Panc1 (cell line): Measurements from ENCODE around the gene FOXP4. TPM values are rescaled to one million over a fixed set of nuclear protein-coding genes. Genes with fewer than 3 reads are reported as not detected.

Experiments used
- ATAC-seq: fragments of 200-7000 bp; cut with Tn5 transposase; 2 replicates; pipeline ENCODE4 v1.9.1; 2020; ENCODE audit warnings: mild to moderate bottlenecking, moderate library complexity
- BruUV-seq: library from RNA; stranded (reverse); fragments of 400-500 nt; replicated peaks from 2 replicates; lab custom pipeline; 2021; lab: Mats Ljungman, UMichigan
- CTCF ChIA-PET: fragments of 300-600 bp; sonication (Branson Sonifier 250); formaldehyde crosslinking; loops from one replicate; lab custom pipeline; 2022; ENCODE audit warnings: antibody characterized with exemption; lab: Charles Lee
- POLR2A ChIA-PET: fragments of 300-600 bp; sonication (Branson Sonifier 250); formaldehyde crosslinking; loops from one replicate; lab custom pipeline; 2022; ENCODE audit warnings: antibody characterized with exemption; lab: Charles Lee
- DNase-seq: peaks from one replicate; pipeline ENCODE4 v3.0.0-alpha.2; 2010; ENCODE audit warnings: low read depth, low spot score
- H3K27ac ChIP-seq: 2 replicates; pipeline ENCODE4 v1.5.1; 2011; ENCODE audit warnings: mild to moderate bottlenecking, low read length, inconsistent platforms
- H3K27me3 ChIP-seq: fragments of 200-500 bp; sonication (Bioruptor generic); 2 replicates; pipeline ENCODE4 v1.6.0; 2014; ENCODE audit warnings: low read length, inconsistent platforms; ENCODE audit not compliant: control insufficient read depth, insufficient read depth
- H3K36me3 ChIP-seq: fragments of 200-500 bp; sonication (Bioruptor generic); 2 replicates; pipeline ENCODE4 v1.5.1; 2014; ENCODE audit warnings: inconsistent platforms, mild to moderate bottlenecking, low read length, moderate library complexity; ENCODE audit not compliant: control insufficient read depth, insufficient read depth
- H3K4me1 ChIP-seq: 2 replicates; pipeline ENCODE4 v1.5.1; 2011; ENCODE audit warnings: inconsistent platforms, mild to moderate bottlenecking, low read length, moderate library complexity; ENCODE audit not compliant: control insufficient read depth, insufficient read depth
- H3K4me3 ChIP-seq, 2 experiments: 2 replicates each; pipeline ENCODE4 v1.5.1; 2011 to 2012; ENCODE audit warnings: low read depth in 2 of 2, low read length in 2 of 2, mild to moderate bottlenecking in 2 of 2, inconsistent platforms in 1 of 2, moderate library complexity in 1 of 2
- H3K9me3 ChIP-seq: fragments of 200-500 bp; sonication (Bioruptor generic); 2 replicates; pipeline ENCODE4 v1.5.1; 2014; ENCODE audit warnings: low read depth, mild to moderate bottlenecking, inconsistent platforms, low read length, moderate library complexity; ENCODE audit not compliant: control insufficient read depth, insufficient read depth
- CTCF ChIP-seq: fragments of 450-650 bp; IDR thresholded peaks from 2 replicates; pipeline ENCODE4 v1.5.1; 2017; ENCODE audit warnings: mild to moderate bottlenecking
- POLR2AphosphoS5 ChIP-seq: IDR thresholded peaks from 2 replicates; pipeline ENCODE4 v1.6.1; 2012; ENCODE audit warnings: mild to moderate bottlenecking, low read depth, low read length, moderate library complexity
- REST ChIP-seq, 2 experiments: IDR thresholded peaks; 2 replicates each; pipeline ENCODE4 v1.6.1; 2011 to 2012; ENCODE audit warnings: low read depth in 2 of 2, control low read depth in 1 of 2, low read length in 1 of 2, mild to moderate bottlenecking in 1 of 2, moderate library complexity in 1 of 2; ENCODE audit not compliant: insufficient read depth in 1 of 2
- SIN3A ChIP-seq: IDR thresholded peaks from 2 replicates; pipeline ENCODE4 v1.6.1; 2012; ENCODE audit warnings: low read depth, mild to moderate bottlenecking, low read length, moderate library complexity, borderline replicate concordance; ENCODE audit not compliant: insufficient read depth
- TCF7L2 ChIP-seq: IDR thresholded peaks from 2 replicates; pipeline ENCODE4 v1.6.1; 2011; ENCODE audit warnings: mild to moderate bottlenecking, low read depth, low read length, inconsistent platforms
- in situ Hi-C: cut with HindIII; loops from 2 replicates; pipeline ENCODE4 v1.10.0; 2016; ENCODE audit warnings: low sequenced_read_pairs, low pct_unique_long_range_greater_than_20kb
- intact Hi-C: fragments of 100-400 bp; cut with micrococcal nuclease; formaldehyde crosslinking; loops from one replicate; pipeline ENCODE4 v1.10.0; 2022; ENCODE audit not compliant: unreplicated experiment
- total RNA-seq: library from RNA; stranded (reverse); gene quantifications from one replicate; pipeline ENCODE4 v1.2.1, GENCODE V29; 2021; ENCODE audit not compliant: unreplicated experiment

FOXP4 gene
- total RNA-seq, 1 experiment from 2014 or later, result 30.4 TPM

DNA sequence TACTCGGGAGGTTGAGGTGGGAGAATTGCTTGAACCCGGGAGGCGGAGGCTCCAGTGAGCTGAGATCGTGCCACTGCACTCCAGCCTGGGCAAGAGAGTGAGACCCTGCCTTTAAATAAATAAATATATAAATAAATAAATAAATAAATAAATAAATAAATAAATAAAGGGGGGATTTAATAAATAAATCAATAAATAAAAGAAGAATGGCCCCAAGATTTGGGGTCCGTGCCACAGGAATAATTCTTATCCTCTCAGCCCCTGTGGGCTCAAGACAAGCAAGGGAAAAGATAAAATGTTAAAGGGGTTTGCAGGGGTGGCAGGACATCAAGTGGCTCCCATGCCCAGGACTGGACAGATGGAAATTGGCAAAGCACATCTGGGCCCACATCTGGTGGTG lies 60.9 kb downstream of the FOXP4 start:
- TF ChIP-seq TCF7L2 (no peak), POLR2AphosphoS5 (no peak), CTCF (no peak)
- DNase-seq (no peak), ATAC-seq (no peak)
- no TSS peak for BruUV-seq
- H3K4me3 ChIP-seq, result no peak overlapping the region
- H3K27ac ChIP-seq, result no peak overlapping the region
- ChIA-PET POLR2A (no interaction called here), CTCF (no interaction called here)
- in situ Hi-C loops (no loop called here), intact Hi-C loops (no loop called here)
- no peaks in the 10 kb centered on the region for H3K27me3 ChIP-seq
- peaks cover 10% of the 10 kb centered on the region for H3K4me1 ChIP-seq
- H3K36me3 ChIP-seq, result no peaks in the 10 kb centered on the region
- H3K9me3 ChIP-seq, result no peaks in the 10 kb centered on the region

GRCh38 chr6:41607736-41608135 lies 61.6 kb downstream of the FOXP4 start:
- intact Hi-C loops, result no loop called here
- H3K4me3 ChIP-seq, result no peak overlapping the region
- ChIA-PET POLR2A (no interaction called here), CTCF (interaction anchor here (0.6 to 0.7 kb wide), 2 partner anchors 44 to 75 kb away, joined by 4 to 5 read pairs; no protein-coding TSS in a partner anchor)
- BruUV-seq, result no TSS peak
- H3K36me3 ChIP-seq, result no peaks in the 10 kb centered on the region
- H3K27ac ChIP-seq, result no peak overlapping the region
- no peaks in the 10 kb centered on the region for H3K27me3 ChIP-seq
- in situ Hi-C loops, result no loop called here
- DNase-seq, result no peak
- H3K4me1 ChIP-seq, result peaks cover 5% of the 10 kb centered on the region
- no peak for TF ChIP-seq REST (IDR thresholded peaks at IDR 0.05; ENCODE audit: insufficient read depth in 1 of 2, low read depth in 2 of 2, low read length in 1 of 2)
- no peak for TF ChIP-seq POLR2AphosphoS5
- no peak for TF ChIP-seq SIN3A
- no peak for TF ChIP-seq TCF7L2
- no peak for TF ChIP-seq CTCF
- H3K9me3 ChIP-seq, result no peaks in the 10 kb centered on the region
- no peak for ATAC-seq
